Vagina (tissue), 2 donors: ENCODE data around the gene COL16A1.

Experiments
- POLR2A ChIP-seq, 2 donors: fragments of 450-650 bp; IDR thresholded peaks; one replicate each; pipeline ENCODE4 v1.6.1; 2017; ENCODE audit warnings: antibody characterized with exemption in 2 of 2, mild to moderate bottlenecking in 2 of 2, moderate library complexity in 2 of 2
- TF ChIP-seq, protein P1 (sequence below), 3 experiments: fragments of 450-650 bp in 2 of 3; fragments of 200-600 bp in 1 of 3; sonication (generic) in 1 of 3; IDR thresholded peaks; one replicate each; pipeline ENCODE4 v1.5.1; 2017 to 2019; ENCODE audit warnings: antibody characterized with exemption in 3 of 3, mild to moderate bottlenecking in 2 of 3, moderate library complexity in 2 of 3

GRCh38 chr1:31671561-31672201 lies 32.1 kb downstream of the COL16A1 start:
- TF ChIP-seq, protein P1, sequence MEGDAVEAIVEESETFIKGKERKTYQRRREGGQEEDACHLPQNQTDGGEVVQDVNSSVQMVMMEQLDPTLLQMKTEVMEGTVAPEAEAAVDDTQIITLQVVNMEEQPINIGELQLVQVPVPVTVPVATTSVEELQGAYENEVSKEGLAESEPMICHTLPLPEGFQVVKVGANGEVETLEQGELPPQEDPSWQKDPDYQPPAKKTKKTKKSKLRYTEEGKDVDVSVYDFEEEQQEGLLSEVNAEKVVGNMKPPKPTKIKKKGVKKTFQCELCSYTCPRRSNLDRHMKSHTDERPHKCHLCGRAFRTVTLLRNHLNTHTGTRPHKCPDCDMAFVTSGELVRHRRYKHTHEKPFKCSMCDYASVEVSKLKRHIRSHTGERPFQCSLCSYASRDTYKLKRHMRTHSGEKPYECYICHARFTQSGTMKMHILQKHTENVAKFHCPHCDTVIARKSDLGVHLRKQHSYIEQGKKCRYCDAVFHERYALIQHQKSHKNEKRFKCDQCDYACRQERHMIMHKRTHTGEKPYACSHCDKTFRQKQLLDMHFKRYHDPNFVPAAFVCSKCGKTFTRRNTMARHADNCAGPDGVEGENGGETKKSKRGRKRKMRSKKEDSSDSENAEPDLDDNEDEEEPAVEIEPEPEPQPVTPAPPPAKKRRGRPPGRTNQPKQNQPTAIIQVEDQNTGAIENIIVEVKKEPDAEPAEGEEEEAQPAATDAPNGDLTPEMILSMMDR (IDR thresholded peaks at IDR 0.05) = no peak
- TF ChIP-seq POLR2A (IDR thresholded peaks at IDR 0.05) = no peak
